ENCODE measurements around the gene TSPAN7. TPM values are rescaled to one million over a fixed set of nuclear protein-coding genes. Genes with fewer than 3 reads are reported as not detected.

TSPAN7 gene, protein sequence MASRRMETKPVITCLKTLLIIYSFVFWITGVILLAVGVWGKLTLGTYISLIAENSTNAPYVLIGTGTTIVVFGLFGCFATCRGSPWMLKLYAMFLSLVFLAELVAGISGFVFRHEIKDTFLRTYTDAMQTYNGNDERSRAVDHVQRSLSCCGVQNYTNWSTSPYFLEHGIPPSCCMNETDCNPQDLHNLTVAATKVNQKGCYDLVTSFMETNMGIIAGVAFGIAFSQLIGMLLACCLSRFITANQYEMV
- total RNA-seq (1 to 10 TPM in 1 of 5 donors, under 1 TPM in 2, not detected in 2; 0.62 to 1.3 (median 0.73) TPM), total RNA-seq (0 to 0.44 (median 0.12) reads per million in 29 experiments)
- total RNA-seq (2013): 0.59 TPM

GRCh38 chrX:38561126-38561868 is at the start of gene TSPAN7:
Gene TSPAN7 (plus strand): TSS chrX:38561542. CDS start chrX:38561547, 5 bp downstream.
- H3K4me1 ChIP-seq (ENCODE audit: control insufficient read depth in 1 of 2, extremely low read depth in 1 of 2, insufficient read depth in 2 of 2, low read length in 2 of 2): peaks cover 2 to 12% of the 10 kb centered on the region in 2 experiments
- H3K36me3 ChIP-seq (ENCODE audit: control insufficient read depth in 2 of 2, extremely low read depth in 1 of 2, insufficient read depth in 1 of 2, low read length in 1 of 2): no peaks in the 10 kb centered on the region
- DNase-seq (peak; percentile 50 to 85 (median 70)), ATAC-seq (replicated peaks in 1 of 4) (peak; percentile 86 to 88 (median 87))
- WGBS (ENCODE audit: insufficient coverage): 0% methylated on average over 1 of the region's 78 CpGs
- peaks cover 0 to 12% of the 10 kb centered on the region in 2 experiments for H3K27me3 ChIP-seq (replicated peaks in 1 of 2; ENCODE audit: control insufficient read depth in 2 of 2, extremely low read depth in 1 of 2, insufficient read depth in 2 of 2, low read length in 1 of 2)
- ChIA-PET POLR2A (no interaction called here), CTCF (no interaction called here)
- H3K4me3 Mint-ChIP-seq: peak within 1 kb of the TSS; percentile 76 to 84 (median 84)
- no peak within 1 kb of the TSS for H3K27ac ChIP-seq (ENCODE audit: low read length)
- no peaks in the 10 kb centered on the region for H3K36me3 Mint-ChIP-seq
- no peaks in the 10 kb centered on the region for H3K9me3 Mint-ChIP-seq
- H3K27ac Mint-ChIP-seq: peak within 1 kb of the TSS in 1 of 2 donors; percentile 34
- H3K4me3 ChIP-seq (ENCODE audit: control insufficient read depth in 1 of 2, extremely low read depth in 1 of 2, low read length in 1 of 2): peak within 1 kb of the TSS; percentile 58 to 59
- H3K27me3 Mint-ChIP-seq: peaks cover 0 to 5% of the 10 kb centered on the region in 2 donors
- peaks cover 4 to 7% (median 5%) of the 10 kb centered on the region in 3 donors for H3K4me1 Mint-ChIP-seq
- no peaks in the 10 kb centered on the region for H3K9me3 ChIP-seq

DNA sequence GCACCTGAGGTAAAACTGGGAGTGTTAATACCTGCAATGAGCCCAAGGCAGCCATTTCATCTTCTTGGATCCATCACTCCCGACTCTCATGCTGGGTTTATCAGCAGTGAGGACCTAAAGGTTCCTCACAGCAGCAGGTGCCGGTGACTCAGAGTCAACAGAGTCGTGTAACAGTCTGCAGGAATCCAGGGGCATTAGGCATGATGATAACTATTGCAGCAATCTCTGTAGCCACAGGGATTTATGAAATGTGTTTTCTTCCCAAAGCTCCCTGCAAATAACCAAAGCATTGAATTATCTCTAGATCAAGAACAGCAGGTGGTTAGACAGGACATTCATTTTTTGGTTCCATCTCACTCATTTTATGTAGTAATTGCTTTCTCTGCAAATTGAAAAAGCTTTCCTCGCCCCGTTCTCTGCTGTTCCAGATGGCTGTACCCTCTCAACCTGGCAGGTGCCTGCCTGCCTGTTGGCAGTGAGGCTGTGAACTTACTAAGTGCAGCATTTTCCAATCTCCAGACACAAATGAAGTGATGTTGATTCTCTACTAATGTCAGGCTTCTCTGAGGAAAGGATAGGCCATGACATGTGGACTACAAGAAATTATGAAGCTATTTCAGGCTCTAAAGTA is 48.1 kb upstream of the TSPAN7 start:
- Histone ChIP-seq H3K27me3 (replicated peaks in 1 of 2; ENCODE audit: control insufficient read depth in 2 of 2, extremely low read depth in 1 of 2, insufficient read depth in 2 of 2, low read length in 1 of 2) (no peaks in the 10 kb centered on the region), H3K36me3 (ENCODE audit: control insufficient read depth in 2 of 2, extremely low read depth in 1 of 2, insufficient read depth in 1 of 2, low read length in 1 of 2) (no peaks in the 10 kb centered on the region), H3K9me3 (no peaks in the 10 kb centered on the region), H3K27ac (ENCODE audit: low read length) (no peak overlapping the region), H3K4me3 (ENCODE audit: control insufficient read depth in 1 of 2, extremely low read depth in 1 of 2, low read length in 1 of 2) (no peak overlapping the region), H3K4me1 (ENCODE audit: control insufficient read depth in 1 of 2, extremely low read depth in 1 of 2, insufficient read depth in 2 of 2, low read length in 2 of 2) (no peaks in the 10 kb centered on the region)
- H3K27ac Mint-ChIP-seq: no peak overlapping the region
- no peak for ATAC-seq (replicated peaks in 1 of 4)
- H3K4me3 Mint-ChIP-seq: no peak overlapping the region
- no peaks in the 10 kb centered on the region for H3K9me3 Mint-ChIP-seq
- CTCF ChIA-PET: no interaction called here
- WGBS (ENCODE audit: insufficient coverage): 95% methylated on average over 4 of the region's 5 CpGs
- no peak for DNase-seq
- no peaks in the 10 kb centered on the region for H3K4me1 Mint-ChIP-seq
- peaks cover 2 to 11% of the 10 kb centered on the region in 2 donors for H3K27me3 Mint-ChIP-seq
- POLR2A ChIA-PET: interaction anchor here in 1 of 2 donors (0.5 kb wide), 1 partner anchor 181 kb away, joined by 3 read pairs; no protein-coding TSS in a partner anchor
- H3K36me3 Mint-ChIP-seq: no peaks in the 10 kb centered on the region

- H3K4me1 Mint-ChIP-seq: no peaks in the 10 kb centered on the region
- no peaks in the 10 kb centered on the region for H3K9me3 Mint-ChIP-seq
- Histone ChIP-seq H3K27me3 (replicated peaks in 1 of 2; ENCODE audit: control insufficient read depth in 2 of 2, extremely low read depth in 1 of 2, insufficient read depth in 2 of 2, low read length in 1 of 2) (no peaks in the 10 kb centered on the region), H3K36me3 (ENCODE audit: control insufficient read depth in 2 of 2, extremely low read depth in 1 of 2, insufficient read depth in 1 of 2, low read length in 1 of 2) (no peaks in the 10 kb centered on the region), H3K4me3 (ENCODE audit: control insufficient read depth in 1 of 2, extremely low read depth in 1 of 2, low read length in 1 of 2) (no peak overlapping the region), H3K4me1 (ENCODE audit: control insufficient read depth in 1 of 2, extremely low read depth in 1 of 2, insufficient read depth in 2 of 2, low read length in 2 of 2) (no peaks in the 10 kb centered on the region), H3K9me3 (no peaks in the 10 kb centered on the region), H3K27ac (ENCODE audit: low read length) (no peak overlapping the region)
- ChIA-PET POLR2A (interaction anchor here in 1 of 2 donors (0.5 kb wide), 1 partner anchor 182 kb away, joined by 3 read pairs; no protein-coding TSS in a partner anchor), CTCF (interaction anchor here in 1 of 2 donors (0.6 kb wide), 1 partner anchor 470 kb away, joined by 3 read pairs; no protein-coding TSS in a partner anchor)
- H3K27ac Mint-ChIP-seq: no peak overlapping the region
- no peak for ATAC-seq (replicated peaks in 1 of 4)
- H3K4me3 Mint-ChIP-seq: no peak overlapping the region
- DNase-seq: no peak
- peaks cover 4 to 11% of the 10 kb centered on the region in 2 donors for H3K27me3 Mint-ChIP-seq
- H3K36me3 Mint-ChIP-seq: no peaks in the 10 kb centered on the region
Measured at GRCh38 chrX:38514016-38514854, 47.1 kb upstream of the TSPAN7 start.

DNA sequence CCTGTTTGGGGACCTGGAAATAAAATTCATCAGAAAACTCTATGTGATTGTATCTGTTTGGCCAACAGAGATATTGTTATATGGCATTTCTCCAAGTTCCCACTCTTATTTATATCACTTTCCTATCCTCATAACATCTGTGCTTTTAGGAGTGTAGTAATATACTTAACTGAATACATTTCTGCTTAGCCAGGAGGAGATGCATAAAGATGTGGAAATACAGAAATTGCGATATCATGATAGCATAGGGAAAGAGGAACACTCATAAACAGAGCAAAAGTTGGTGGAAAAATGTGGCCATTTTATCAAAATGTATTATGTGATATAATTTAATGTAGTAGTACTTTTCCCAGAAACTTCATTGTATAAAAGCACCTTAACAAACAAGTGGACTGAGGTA is 46.1 kb upstream of the TSPAN7 start:
- ATAC-seq (replicated peaks in 1 of 4) (no peak), DNase-seq (no peak)
- Mint-ChIP-seq H3K36me3 (no peaks in the 10 kb centered on the region), H3K4me1 (no peaks in the 10 kb centered on the region), H3K27me3 (peaks cover 4 to 11% of the 10 kb centered on the region in 2 donors), H3K9me3 (no peaks in the 10 kb centered on the region), H3K27ac (no peak overlapping the region), H3K4me3 (no peak overlapping the region)
- POLR2A ChIA-PET: no interaction called here
- WGBS (ENCODE audit: insufficient coverage): no CpG with 5 or more reads among the region's 1 CpG
- H3K27me3 ChIP-seq (replicated peaks in 1 of 2; ENCODE audit: control insufficient read depth in 2 of 2, extremely low read depth in 1 of 2, insufficient read depth in 2 of 2, low read length in 1 of 2): no peaks in the 10 kb centered on the region
- CTCF ChIA-PET: no interaction called here
- no peaks in the 10 kb centered on the region for H3K4me1 ChIP-seq (ENCODE audit: control insufficient read depth in 1 of 2, extremely low read depth in 1 of 2, insufficient read depth in 2 of 2, low read length in 2 of 2)
- H3K27ac ChIP-seq (ENCODE audit: low read length): no peak overlapping the region
- no peaks in the 10 kb centered on the region for H3K9me3 ChIP-seq
- H3K4me3 ChIP-seq (ENCODE audit: control insufficient read depth in 1 of 2, extremely low read depth in 1 of 2, low read length in 1 of 2): no peak overlapping the region
- H3K36me3 ChIP-seq (ENCODE audit: control insufficient read depth in 2 of 2, extremely low read depth in 1 of 2, insufficient read depth in 1 of 2, low read length in 1 of 2): no peaks in the 10 kb centered on the region

- Mint-ChIP-seq H3K4me1 (no peaks in the 10 kb centered on the region), H3K4me3 (no peak overlapping the region), H3K36me3 (no peaks in the 10 kb centered on the region), H3K9me3 (no peaks in the 10 kb centered on the region), H3K27ac (no peak overlapping the region), H3K27me3 (peaks cover 4 to 11% of the 10 kb centered on the region in 2 donors)
- ATAC-seq (replicated peaks in 1 of 4): no peak
- Histone ChIP-seq H3K36me3 (ENCODE audit: control insufficient read depth in 2 of 2, extremely low read depth in 1 of 2, insufficient read depth in 1 of 2, low read length in 1 of 2) (no peaks in the 10 kb centered on the region), H3K4me3 (ENCODE audit: control insufficient read depth in 1 of 2, extremely low read depth in 1 of 2, low read length in 1 of 2) (no peak overlapping the region), H3K4me1 (ENCODE audit: control insufficient read depth in 1 of 2, extremely low read depth in 1 of 2, insufficient read depth in 2 of 2, low read length in 2 of 2) (no peaks in the 10 kb centered on the region), H3K9me3 (no peaks in the 10 kb centered on the region), H3K27me3 (replicated peaks in 1 of 2; ENCODE audit: control insufficient read depth in 2 of 2, extremely low read depth in 1 of 2, insufficient read depth in 2 of 2, low read length in 1 of 2) (no peaks in the 10 kb centered on the region), H3K27ac (ENCODE audit: low read length) (no peak overlapping the region)
- POLR2A ChIA-PET: no interaction called here
- CTCF ChIA-PET: no interaction called here
- no peak for DNase-seq
- WGBS (ENCODE audit: insufficient coverage): no CpG with 5 or more reads among the region's 2 CpGs
Measured at GRCh38 chrX:38516196-38516774, 45.1 kb upstream of the TSPAN7 start.
